Urothelium cell line (cell line): ENCODE data around the gene RHOBTB3.
"Not testable (repeated sequence)": the region's sequence is repeated elsewhere in the genome, so short reads cannot be mapped to it uniquely, and the experiment has no call there.

Experiments
- DNase-seq: peaks from one replicate; pipeline ENCODE4 v3.0.0; 2011; ENCODE audit warnings: low spot score, mixed read lengths
- FAIRE-seq: peaks from 2 replicates; lab custom pipeline; 2011; peaks lifted over from hg19 to GRCh38; lab: Jason Lieb, UNC

RHOBTB3 gene, protein sequence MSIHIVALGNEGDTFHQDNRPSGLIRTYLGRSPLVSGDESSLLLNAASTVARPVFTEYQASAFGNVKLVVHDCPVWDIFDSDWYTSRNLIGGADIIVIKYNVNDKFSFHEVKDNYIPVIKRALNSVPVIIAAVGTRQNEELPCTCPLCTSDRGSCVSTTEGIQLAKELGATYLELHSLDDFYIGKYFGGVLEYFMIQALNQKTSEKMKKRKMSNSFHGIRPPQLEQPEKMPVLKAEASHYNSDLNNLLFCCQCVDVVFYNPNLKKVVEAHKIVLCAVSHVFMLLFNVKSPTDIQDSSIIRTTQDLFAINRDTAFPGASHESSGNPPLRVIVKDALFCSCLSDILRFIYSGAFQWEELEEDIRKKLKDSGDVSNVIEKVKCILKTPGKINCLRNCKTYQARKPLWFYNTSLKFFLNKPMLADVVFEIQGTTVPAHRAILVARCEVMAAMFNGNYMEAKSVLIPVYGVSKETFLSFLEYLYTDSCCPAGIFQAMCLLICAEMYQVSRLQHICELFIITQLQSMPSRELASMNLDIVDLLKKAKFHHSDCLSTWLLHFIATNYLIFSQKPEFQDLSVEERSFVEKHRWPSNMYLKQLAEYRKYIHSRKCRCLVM

DNA sequence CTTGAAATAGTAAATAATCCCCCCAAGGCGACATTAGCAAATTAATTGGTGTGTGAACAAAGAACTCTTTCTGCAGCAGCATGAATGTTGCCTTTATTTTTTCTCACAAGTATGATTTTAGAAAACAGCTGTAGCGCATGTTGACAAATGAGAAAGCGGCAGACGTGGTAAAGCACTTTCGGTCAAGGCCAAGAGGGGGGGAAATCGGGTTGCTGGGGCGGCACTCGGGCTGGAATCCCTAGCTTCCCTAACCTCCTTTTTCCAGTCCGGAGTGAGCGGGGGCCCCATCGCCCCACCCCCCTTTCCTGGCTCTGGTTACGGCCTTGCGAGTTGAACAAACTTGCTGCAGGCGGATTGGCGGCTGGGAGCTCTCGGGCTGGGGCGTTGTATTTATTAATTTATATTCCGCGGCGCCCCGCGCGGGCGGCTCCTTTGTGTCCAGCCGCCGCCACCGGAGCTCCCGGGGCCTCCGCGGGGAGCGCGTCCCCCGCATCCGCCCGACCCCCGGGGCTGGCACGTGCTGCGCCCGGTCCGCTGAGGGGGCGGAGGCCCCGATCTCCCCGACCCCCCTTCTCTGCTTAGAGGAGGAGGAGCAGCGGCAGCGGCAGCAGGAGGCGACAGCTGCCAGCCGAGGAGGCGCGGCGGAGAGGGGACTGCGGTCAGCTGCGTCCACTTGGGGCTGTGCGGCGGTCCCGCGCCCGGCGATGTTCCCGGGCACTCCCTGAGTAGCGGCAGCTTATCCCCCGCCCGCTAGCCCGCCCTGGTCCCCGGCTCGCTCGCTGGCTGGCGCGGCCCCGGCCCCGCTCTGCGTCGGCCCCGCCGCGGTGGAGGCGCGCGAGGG, at the start of gene RHOBTB3:
RHOBTB3 (plus strand) TSS at position 607 of the 841 bp plus-strand sequence. CDS start 347 bp downstream, outside the sequence.
- no peak for FAIRE-seq
- peak; percentile 81 for DNase-seq

DNA sequence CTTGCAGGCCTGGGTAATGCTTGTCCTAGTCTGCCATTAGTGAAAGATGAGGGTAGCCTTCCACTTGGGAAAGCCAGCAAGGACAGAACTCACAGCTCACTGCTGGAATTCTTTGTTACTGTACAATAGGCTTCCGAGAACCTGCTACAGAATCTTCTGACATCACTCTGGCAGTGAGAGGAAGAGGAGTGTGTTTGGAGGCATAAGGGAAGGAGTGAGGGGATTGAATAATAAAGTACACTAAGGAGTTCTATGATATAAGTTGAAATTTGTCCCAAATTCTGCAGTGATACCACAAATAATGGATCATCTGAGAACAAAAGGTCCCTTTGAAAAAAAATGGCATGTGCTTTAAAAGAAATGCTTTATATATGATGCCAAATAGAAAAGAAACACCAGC, 48.2 kb upstream of the RHOBTB3 start, which contains the start of gene SPATA9:
SPATA9 (minus strand) TSS at position 101 of the 400 bp plus-strand sequence. CDS start 137 bp downstream, outside the sequence.
- DNase-seq (no peak), FAIRE-seq (no peak)

DNA sequence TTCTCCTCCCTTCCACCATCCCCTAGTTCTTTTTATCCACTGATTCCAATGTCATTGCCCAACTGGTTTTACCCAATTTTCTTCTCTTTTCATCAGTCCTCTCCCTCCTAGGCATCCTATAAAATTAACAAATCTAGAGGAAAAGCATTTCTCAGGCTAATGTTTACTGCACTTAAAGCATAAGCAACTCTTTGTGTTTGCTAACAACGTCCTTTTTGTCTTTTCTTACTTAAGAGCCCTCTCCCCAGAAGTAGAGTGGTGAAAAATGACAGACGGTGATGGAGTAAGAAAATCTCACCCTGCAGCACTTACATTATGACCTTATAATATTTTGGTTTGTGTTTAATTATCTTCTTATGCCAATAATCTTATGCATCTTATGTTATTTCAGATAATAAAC, 46.8 kb upstream of the RHOBTB3 start:
- FAIRE-seq = no peak
- DNase-seq = no peak

DNA sequence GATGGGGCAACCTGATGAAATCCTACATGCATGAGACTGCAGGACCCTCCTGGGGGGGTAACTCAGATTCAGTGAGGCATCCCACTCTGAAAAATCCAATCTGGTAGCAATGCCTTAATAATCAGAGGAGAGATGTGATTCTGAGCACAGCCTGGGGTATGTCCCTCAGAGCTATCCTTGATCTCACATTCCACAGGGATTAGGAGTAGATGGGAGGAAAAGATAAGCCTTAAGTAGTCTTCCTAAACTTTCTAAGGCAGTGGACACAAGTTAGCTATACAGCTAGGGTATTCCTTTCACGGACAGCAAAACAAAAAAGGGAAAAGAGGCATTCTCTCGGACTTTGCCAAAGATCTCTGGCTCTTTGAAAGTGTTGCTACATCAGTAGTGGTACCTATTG, 44.5 kb upstream of the RHOBTB3 start:
- FAIRE-seq = no peak
- no peak for DNase-seq

DNA sequence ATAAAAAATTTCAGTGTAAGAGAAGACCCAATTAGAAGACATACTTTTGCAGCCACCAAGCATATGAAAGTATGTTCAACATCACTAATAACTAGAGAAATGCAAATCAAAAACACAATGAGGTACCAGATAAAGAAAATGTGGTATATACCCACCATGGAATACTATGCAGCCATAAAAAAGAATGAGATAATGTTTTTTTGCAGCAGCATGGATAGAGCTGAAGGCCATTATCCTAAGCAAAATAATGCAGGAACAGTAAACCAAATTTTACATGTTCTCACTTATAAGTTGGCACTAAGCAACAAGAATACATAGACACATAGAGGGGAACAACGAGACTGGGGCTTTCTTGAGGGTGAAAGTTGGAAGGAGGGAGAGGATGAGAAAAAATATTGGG, 41.5 kb upstream of the RHOBTB3 start:
- DNase-seq = no peak
- no peak for FAIRE-seq

DNA sequence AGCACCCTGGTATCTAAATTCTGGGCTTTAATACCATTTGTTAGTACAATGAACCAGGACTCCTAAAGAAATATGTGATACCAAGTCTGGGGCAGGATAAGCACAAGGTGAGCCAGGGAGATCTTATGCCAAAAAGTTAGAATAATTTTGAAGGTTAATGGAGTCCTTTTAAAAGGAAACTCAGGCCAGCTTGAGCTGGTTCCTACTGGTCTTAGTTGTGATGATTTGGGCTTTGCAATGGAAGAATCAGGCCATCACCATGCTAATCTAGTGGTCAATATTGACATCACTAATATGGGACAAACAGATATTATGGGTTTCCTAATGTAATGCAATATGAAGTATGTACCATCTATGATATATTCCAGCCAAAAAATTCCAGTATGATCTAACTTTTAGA, 40.8 kb upstream of the RHOBTB3 start:
- FAIRE-seq (no peak), DNase-seq (no peak)

DNA sequence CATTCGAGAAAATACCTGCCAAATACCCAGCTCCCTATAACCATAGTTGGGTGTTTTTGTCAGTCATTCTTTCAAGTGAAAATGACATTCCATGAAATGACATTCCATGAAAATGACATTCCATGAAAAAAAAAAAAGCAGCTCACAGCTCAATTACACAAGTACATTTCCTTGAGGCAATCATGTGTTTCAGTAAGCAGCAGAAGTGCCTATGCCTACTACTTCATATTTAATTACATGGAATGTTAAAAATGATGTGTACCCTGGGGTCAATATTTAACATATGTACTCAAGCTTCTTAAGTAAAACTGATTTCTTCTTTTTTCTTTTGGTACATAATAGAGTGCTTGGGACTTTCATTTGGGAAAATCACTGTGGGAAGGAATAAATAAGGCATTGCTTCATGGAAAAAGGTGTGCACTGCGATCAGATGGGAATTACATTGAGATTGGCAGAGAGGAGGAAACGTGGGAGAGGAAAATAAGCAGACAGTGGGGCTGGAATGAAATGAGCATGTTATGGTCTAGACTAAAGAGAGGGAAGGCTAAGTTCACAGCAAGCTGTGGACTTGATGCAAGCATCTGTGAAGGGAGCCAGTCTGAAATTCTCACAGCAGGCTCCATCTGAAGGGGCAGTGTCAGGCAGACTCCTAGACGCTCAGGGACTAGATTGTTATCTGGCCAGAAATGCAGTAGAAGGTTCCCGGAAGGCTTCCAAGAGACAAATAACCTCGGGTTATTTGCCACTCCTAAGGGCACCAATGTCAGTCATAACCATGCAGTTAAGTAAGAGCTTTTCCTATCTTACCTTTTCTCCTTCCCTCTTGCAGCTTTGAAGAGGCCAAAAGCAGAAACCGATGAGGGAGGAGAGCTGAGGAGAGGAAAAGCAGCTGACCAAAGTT, 33.1 kb upstream of the RHOBTB3 start:
- FAIRE-seq = no peak
- DNase-seq = no peak

DNA sequence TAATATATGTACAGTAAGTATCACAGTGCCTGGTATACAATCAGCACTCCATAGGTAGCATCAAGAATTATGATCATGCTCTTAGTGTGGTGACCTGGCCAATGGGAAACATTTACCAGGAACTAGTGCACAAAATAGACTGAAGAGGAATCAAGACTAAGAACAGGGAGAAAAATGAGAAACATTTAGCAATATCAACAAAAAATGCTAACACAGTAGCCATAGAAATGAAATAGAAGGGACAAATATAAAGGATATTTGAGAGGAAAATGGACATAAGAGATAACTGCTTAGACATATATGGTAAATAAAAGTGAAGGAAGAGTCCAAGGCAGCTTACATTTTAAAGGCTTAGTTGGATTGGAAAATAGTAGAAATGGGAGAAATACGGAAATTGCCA, 31.8 kb upstream of the RHOBTB3 start:
- DNase-seq = no peak
- FAIRE-seq = no peak

DNA sequence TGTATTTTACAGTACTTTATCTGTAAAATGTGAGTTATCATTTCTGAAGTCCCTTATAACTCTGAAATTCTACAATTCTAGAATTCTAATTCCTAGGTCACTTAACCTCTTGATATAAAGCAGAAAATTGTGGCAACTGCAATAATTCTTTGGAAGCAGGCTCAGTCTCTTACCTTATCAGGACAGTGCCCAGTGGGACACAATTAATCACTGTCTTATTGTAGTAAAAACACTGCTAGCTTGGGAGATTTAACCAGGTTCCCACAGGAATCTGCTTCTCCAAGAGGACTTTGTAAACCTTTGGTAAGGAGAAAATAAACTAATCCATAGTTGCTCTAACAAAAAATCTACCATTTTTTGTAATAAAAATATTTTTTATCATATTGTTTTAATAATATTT, 30.1 kb upstream of the RHOBTB3 start:
- DNase-seq = no peak

DNA sequence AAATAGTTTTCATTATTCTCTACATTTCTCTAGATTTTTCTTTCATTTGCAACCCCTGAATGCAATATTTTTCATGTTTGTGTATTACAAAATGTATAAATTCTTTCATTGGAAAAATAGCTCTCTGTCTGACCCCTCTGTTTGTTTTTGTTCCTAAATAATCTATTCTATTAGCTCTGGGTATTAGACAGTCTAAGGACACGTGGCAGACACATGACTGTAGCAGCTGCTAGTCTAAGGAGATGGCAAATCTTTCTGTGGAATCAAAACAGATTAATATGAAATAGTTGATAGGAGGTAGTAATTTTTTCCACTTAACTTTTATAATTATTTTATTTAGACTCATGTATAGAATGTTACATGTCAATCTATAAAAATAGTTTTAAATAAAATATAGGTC, 27.0 kb upstream of the RHOBTB3 start:
- FAIRE-seq (no peak), DNase-seq (no peak)

More for the DNA sequence above, 30.1 kb upstream of the RHOBTB3 start:
- no peak for FAIRE-seq

DNA sequence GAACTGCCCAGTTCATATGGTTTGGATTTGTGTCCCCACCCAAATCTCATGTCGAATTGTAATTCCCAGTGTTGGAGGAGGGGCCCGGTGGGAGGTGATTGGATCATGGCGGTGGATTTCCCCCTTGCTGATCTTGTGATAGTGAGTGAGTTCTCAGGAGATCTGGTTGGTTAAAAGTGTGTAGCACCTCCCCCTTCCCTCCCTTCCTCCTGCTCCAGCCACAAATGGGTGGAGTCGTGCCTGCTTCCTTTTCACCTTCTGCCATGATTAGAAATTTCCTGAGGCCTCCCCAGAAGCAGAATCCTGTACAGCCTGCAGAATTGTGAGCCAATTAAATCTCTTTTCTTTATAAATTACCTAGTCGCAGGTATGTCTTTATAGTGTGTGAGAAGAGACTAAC, 24.9 kb upstream of the RHOBTB3 start:
- not testable (repeated sequence) for FAIRE-seq, DNase-seq

DNA sequence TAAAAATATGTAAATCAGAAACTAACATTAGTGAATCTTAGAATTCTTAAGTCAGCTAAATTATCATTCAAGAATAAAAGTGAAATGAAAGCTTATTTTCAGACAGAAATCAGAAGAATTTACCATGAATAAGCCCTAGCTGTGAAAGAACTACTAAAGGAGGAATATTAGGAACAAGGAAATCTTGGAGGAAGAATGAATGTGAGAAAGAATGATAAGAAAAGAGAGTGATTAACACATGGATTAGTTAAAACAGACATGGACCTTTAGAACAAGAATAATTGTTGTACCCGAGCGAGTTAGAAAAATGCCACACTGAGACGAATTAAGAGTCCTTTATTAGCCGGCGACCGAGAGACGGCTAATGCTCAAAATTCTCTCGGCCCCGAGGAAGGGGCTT, 24.1 kb upstream of the RHOBTB3 start:
- FAIRE-seq (no peak), DNase-seq (no peak)

DNA sequence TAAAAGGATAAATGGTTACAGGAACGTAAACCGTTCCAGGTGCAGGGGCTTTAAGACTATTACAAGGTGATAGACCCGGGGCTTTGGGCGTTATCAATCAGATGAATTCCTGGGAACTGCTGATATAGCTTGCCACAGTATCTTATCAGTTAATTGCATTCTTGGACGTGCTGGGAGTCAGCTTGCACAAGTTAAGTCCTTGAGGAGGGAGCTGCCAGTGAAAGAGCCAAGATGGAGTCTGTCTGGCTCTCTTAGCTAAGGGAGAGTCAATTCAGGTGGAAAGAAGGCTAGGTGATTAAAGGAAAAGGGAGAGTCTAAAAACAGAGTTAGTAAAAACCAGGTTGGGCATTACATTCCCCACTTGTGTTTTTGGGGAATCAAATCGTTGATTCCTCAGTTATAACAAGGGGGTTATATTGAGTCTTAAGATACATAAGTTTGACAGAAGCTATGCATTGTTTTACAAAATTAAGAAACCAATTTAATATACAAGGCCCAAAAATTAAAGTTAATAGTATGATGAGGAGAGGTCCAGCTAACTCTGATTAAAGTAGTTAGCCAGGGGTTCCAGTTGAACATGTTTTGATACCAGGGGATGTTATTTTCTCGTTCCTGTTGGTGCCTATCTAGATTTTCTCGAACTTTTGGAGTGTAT, 23.5 kb upstream of the RHOBTB3 start:
- DNase-seq, FAIRE-seq: not testable (repeated sequence)

DNA sequence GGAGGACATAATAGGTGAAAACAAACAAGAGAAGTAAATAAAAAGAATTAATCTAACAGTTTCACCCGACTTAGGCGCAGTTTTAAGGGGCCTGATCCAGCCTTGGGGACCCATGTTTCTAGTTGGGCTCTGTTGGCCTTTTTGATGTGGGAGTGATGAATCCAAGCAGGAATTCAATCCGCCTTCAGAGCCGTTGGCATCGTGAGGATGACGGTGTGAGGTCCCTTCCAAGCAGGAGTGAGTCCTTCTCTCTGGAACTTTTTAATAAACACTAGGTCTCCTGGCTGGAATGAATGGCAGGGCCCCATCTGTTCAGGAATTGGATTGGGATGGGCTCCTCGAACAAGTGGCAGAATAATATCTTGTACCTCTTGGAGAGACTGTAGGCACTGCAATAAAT, 22.3 kb upstream of the RHOBTB3 start:
- FAIRE-seq = no peak
- DNase-seq = no peak

DNA sequence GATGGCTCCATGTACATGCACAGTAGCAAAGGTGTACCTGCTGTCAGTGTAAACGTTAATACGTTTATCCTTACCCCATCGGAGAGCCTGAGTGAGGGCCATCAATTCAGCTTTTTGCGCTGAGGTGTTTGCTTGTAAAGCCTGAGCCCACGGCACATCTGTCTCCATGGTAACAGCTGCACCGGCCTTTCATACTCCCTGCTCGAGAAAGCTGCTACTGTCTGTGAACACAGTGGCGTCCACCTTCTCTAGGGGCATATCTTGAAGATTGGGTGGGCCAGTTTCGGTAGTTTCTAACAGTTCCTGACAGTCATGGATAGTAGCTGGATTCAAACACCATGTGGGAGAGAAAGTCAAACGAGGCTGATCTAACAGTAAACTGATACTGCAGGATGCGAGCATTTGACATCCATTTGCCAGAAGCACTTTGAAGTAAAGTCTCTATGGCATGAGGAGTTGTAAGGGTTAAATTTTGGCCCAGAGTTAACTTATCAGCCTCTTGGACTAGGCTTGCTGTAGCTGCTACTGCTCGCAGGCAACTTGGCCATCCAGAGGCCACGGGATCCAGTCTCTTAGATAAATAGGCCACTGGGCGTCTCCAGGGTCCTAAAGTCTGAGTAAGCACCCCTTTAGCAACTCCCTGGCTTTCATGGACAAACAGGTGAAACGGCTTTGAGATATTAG, 21.0 kb upstream of the RHOBTB3 start:
- FAIRE-seq = no peak
- no peak for DNase-seq

DNA sequence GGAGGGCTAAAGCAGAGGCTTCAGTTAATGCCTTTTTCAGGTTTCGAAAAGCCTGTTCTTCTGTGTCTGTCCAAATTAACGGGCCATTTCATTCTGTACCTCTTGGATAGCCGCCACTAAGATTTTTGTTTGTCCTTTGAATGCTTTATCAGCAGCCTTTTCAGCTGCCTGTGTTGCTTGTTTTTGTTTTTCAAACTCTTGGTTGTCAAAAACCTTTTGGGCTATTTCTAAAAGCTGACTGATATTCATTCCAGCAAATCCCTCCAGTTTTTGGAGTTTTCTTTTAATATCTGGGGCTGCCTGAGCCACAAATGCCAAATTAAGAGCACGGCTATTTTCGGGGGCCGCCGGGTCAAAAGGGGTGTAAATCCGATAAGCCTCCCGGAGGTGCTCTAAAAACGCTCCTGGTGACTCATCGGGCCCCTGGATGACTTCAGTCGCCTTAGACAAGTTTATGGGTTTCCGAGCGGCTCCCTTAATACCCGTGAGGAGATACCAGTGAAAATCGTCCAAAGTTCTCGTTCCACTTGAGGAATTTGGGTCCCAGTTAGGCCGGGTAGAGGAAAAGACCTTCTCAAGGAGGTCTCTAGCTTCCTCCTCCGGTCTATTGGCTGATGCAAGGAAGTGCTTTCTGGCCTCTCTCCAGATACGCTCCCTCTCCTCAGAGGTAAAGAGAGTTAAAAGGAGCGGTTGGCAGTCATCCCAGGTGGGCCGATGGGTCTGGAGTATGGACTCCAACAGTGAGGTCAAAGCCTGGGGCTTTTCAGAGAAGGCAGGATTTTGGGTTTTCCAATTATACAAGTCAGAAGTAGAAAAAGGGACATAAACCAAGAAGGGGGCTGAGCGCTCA, 20.3 kb upstream of the RHOBTB3 start:
- DNase-seq = peak; percentile 23
- FAIRE-seq = not testable (repeated sequence)

DNA sequence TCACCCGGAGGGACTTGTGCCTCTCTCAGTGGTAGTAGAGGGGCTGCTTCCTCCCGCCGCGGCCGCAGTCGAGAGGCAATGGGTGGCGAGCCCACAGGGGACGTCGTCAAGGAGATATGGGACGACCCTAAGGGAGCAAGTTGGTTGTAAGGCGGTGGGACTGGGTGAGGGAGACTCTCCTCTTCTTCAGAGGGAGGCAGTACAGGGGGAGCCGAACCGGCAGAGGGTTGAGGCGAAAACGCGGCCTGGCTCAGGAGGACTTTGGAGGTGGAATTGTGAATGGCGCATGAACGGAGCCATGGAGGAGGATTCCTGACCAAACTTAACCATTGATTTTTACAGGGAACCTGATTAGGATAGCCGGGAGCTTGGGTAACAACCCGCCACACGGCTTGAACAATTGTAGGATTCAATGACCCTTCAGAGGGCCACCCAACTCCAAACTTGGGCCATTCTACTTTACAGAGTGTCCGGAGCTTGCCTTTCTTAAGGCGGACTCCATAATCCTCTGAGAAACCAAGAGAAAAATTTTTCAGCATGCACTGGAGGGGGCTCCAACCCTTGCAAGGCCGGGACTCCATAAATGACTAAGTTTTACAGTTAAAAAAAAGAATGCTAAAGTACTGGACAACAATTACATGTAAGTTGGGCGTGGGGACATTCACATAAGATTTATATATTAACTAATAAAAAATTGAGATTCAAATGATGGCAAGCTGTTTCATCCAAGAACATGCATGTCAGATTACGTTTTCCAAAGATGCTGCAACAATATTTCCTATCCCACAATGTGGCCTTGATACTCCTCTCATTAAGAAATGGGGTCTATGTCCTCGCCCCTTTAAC, 19.4 kb upstream of the RHOBTB3 start:
- no peak for DNase-seq
- FAIRE-seq = no peak
